SU-DHL-6 (cell line): ENCODE results near the gene SLC43A3.

Experiments
- EZH2phosphoT487 ChIP-seq: fragments of 200-600 bp; sonication (generic), shearing (Covaris generic); conservative IDR thresholded peaks from 2 replicates; pipeline ENCODE4 v1.6.1; 2018; ENCODE audit warnings: mild to moderate bottlenecking, antibody characterized with exemption, low read length, moderate library complexity, mixed read lengths
- TF ChIP-seq, protein P1 (sequence below): fragments of 200-600 bp; sonication (generic); IDR thresholded peaks from one replicate; pipeline ENCODE4 v1.5.1; 2017; ENCODE audit warnings: antibody characterized with exemption, mild to moderate bottlenecking, low read length, moderate library complexity; ENCODE audit not compliant: insufficient read depth, poor library complexity, severe bottlenecking

DNA sequence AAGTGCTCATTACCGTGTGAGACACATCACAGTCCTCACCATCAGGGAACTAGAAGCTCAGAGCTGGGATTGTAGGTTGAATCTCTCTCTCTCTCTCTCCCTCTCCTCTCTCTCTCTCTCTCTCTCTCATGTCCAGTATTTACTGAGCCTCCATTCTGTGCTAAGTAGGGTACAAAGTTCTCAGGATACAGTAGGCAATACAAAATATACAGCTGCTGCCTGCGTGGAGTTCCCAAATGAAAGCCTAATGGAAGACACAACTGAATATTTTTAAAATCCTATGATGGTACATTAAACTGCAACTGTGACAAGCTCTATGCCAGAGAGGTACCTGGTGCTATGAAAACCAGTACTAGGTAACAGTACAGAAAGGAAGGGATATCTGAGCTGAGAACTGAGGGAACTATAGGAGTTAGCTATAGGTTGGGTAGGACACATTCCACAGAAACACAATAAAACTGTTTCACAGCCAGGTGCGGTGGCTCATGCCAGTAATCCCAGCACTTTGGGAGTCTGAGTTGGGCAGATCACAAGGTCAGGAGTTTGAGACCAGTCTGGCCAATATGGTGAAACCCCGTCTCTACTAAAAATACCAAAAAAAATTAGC is 26.8 kb downstream of the SLC43A3 start:
- TF ChIP-seq, protein P1, sequence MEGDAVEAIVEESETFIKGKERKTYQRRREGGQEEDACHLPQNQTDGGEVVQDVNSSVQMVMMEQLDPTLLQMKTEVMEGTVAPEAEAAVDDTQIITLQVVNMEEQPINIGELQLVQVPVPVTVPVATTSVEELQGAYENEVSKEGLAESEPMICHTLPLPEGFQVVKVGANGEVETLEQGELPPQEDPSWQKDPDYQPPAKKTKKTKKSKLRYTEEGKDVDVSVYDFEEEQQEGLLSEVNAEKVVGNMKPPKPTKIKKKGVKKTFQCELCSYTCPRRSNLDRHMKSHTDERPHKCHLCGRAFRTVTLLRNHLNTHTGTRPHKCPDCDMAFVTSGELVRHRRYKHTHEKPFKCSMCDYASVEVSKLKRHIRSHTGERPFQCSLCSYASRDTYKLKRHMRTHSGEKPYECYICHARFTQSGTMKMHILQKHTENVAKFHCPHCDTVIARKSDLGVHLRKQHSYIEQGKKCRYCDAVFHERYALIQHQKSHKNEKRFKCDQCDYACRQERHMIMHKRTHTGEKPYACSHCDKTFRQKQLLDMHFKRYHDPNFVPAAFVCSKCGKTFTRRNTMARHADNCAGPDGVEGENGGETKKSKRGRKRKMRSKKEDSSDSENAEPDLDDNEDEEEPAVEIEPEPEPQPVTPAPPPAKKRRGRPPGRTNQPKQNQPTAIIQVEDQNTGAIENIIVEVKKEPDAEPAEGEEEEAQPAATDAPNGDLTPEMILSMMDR = no peak
- TF ChIP-seq EZH2phosphoT487 = no peak
